Measurements from ENCODE around the gene BCL6. TPM values are rescaled to one million over a fixed set of nuclear protein-coding genes. Genes with fewer than 3 reads are reported as not detected.

BCL6 gene
- polyA plus RNA-seq, 3 donors, result 33.2 to 349 (median 34.9) TPM

- peak overlapping the region; percentile 99 to 100 (median 100) for H3K27ac Mint-ChIP-seq
- Histone ChIP-seq H3K9me3 (replicated peaks in 1 of 2; ENCODE audit: control insufficient read depth in 1 of 2, insufficient read depth in 1 of 2, low read length in 2 of 2) (no peaks in the 10 kb centered on the region), H3K4me1 (ENCODE audit: control insufficient read depth in 1 of 2, insufficient read depth in 2 of 2, low read length in 2 of 2) (peaks cover 44 to 72% of the 10 kb centered on the region in 2 donors), H3K36me3 (replicated peaks in 1 of 2; ENCODE audit: control insufficient read depth in 1 of 2, insufficient read depth in 2 of 2, low read length in 2 of 2) (no peaks in the 10 kb centered on the region), H3K79me2 (ENCODE audit: insufficient read depth, low read length) (peaks cover 92% of the 10 kb centered on the region), H2AFZ (ENCODE audit: insufficient read depth, low read depth, low read length, poor library complexity, severe bottlenecking) (peak overlapping the region; percentile 7), H3K9ac (ENCODE audit: insufficient read depth, low read length, poor library complexity, severe bottlenecking) (peak overlapping the region; percentile 89), H3K27me3 (ENCODE audit: control insufficient read depth in 2 of 2, insufficient read depth in 2 of 2, low read length in 2 of 2) (no peaks in the 10 kb centered on the region), H3K27ac (ENCODE audit: low read depth in 1 of 2, low read length in 2 of 2) (peak overlapping the region; percentile 96 to 99), H3K4me2 (replicated peaks; ENCODE audit: extremely low read depth, low read length, poor library complexity, severe bottlenecking) (peak overlapping the region; percentile 95), H3K4me3 (replicated peaks in 1 of 3; ENCODE audit: low read depth in 2 of 3, low read length in 3 of 3) (peak overlapping the region; percentile 68 to 96 (median 80)), H4K20me1 (ENCODE audit: insufficient read depth, low read length) (peaks cover 82% of the 10 kb centered on the region)
- H3K36me3 Mint-ChIP-seq, result peaks cover 16 to 18% of the 10 kb centered on the region in 2 donors
- WGBS (ENCODE audit: insufficient coverage), result 0% methylated on average over 25 of the region's 35 CpGs
- peak overlapping the region; percentile 95 to 100 for H3K4me3 Mint-ChIP-seq
- peaks cover 0 to 8% (median 2%) of the 10 kb centered on the region in 7 donors for H3K9me3 Mint-ChIP-seq
- H3K4me1 Mint-ChIP-seq, result peaks cover 37% of the 10 kb centered on the region
- intact Hi-C loops (cut with micrococcal nuclease), result loop anchor here (2.0 to 10.0 kb wide), 13 partner anchors 176 to 1406 kb away; partner anchors contain the start of gene LPP (in 1 of the 2)
- peak; percentile 82 to 91 (median 88) for DNase-seq
- peak; percentile 97 for TF ChIP-seq CTCF (IDR thresholded peaks at IDR 0.05)
- peaks cover 0 to 9% (median 3%) of the 10 kb centered on the region in 3 donors for H3K27me3 Mint-ChIP-seq (ENCODE audit: low read depth in 3 of 3)
These were observed 3.6 kb downstream of the BCL6 start for GRCh38 chr3:187741403-187742350.

Measured in CD14-positive monocyte (primary cell).